T-helper 2 cell treated with Interferon-gamma antibody and Interleukin-4, amounts not matched to agents 5 μg/mL and 100 μg/mL, for 36 hours (primary cell): ENCODE results near the gene ODF2.
"Not testable (repeated sequence)": the region's sequence is repeated elsewhere in the genome, so short reads cannot be mapped to it uniquely, and the experiment has no call there.

Source experiments
- DNase-seq: peaks from one replicate; pipeline ENCODE4 v3.0.0; 2021; ENCODE audit warnings: low spot score
- H3K27ac Mint-ChIP-seq: one replicate; pipeline ENCODE4 v1.8.0; 2021; ENCODE audit warnings: mild to moderate bottlenecking, mixed read lengths
- H3K27me3 Mint-ChIP-seq: one replicate; pipeline ENCODE4 v1.8.0; 2021; ENCODE audit warnings: low read depth, mixed read lengths
- H3K36me3 Mint-ChIP-seq: one replicate; pipeline ENCODE4 v1.8.0; 2021; ENCODE audit warnings: low read depth, mixed read lengths
- H3K4me1 Mint-ChIP-seq: one replicate; pipeline ENCODE4 v1.8.0; 2021; ENCODE audit warnings: low read depth, mixed read lengths
- H3K4me3 Mint-ChIP-seq: one replicate; pipeline ENCODE4 v1.8.0; 2022; ENCODE audit warnings: mild to moderate bottlenecking, moderate library complexity, mixed read lengths
- H3K9me3 Mint-ChIP-seq: one replicate; pipeline ENCODE4 v1.8.0; 2021; ENCODE audit warnings: mixed read lengths

The ODF2 gene

GRCh38 chr9:128438343-128439109 lies 17.3 kb upstream of the ODF2 start:
- H3K36me3 Mint-ChIP-seq, result no peaks in the 10 kb centered on the region
- H3K27ac Mint-ChIP-seq, result no peak overlapping the region

GRCh38 chr9:128439273-128439672 lies 16.5 kb upstream of the ODF2 start:
- Mint-ChIP-seq H3K4me1 (peaks cover 4% of the 10 kb centered on the region), H3K4me3 (no peak overlapping the region), H3K27me3 (no peaks in the 10 kb centered on the region), H3K36me3 (no peaks in the 10 kb centered on the region), H3K27ac (peak overlapping the region; percentile 1), H3K9me3 (no peaks in the 10 kb centered on the region)
- DNase-seq, result no peak

More at GRCh38 chr9:128438343-128439109, 17.3 kb upstream of the ODF2 start:
- Mint-ChIP-seq H3K9me3 (no peaks in the 10 kb centered on the region), H3K4me3 (no peak overlapping the region), H3K4me1 (peaks cover 4% of the 10 kb centered on the region), H3K27me3 (no peaks in the 10 kb centered on the region)
- peak; percentile 68 for DNase-seq

- H3K9me3 Mint-ChIP-seq, result no peaks in the 10 kb centered on the region
- H3K27me3 Mint-ChIP-seq, result no peaks in the 10 kb centered on the region
- DNase-seq, result no peak
- no peaks in the 10 kb centered on the region for H3K36me3 Mint-ChIP-seq
- no peak overlapping the region for H3K27ac Mint-ChIP-seq
- H3K4me3 Mint-ChIP-seq, result no peak overlapping the region
- peaks cover 4% of the 10 kb centered on the region for H3K4me1 Mint-ChIP-seq
Observed at GRCh38 chr9:128442150-128442549, 13.7 kb upstream of the ODF2 start.

- H3K36me3 Mint-ChIP-seq, H3K9me3 Mint-ChIP-seq, H3K4me3 Mint-ChIP-seq, H3K27me3 Mint-ChIP-seq, H3K27ac Mint-ChIP-seq, H3K4me1 Mint-ChIP-seq, DNase-seq: not testable (repeated sequence)
Observed at GRCh38 chr9:128446505-128446904, 9.3 kb upstream of the ODF2 start.

GRCh38 chr9:128448746-128449145 lies 7.1 kb upstream of the ODF2 start:
- no peaks in the 10 kb centered on the region for H3K36me3 Mint-ChIP-seq
- no peak overlapping the region for H3K4me3 Mint-ChIP-seq
- no peak overlapping the region for H3K27ac Mint-ChIP-seq
- no peaks in the 10 kb centered on the region for H3K9me3 Mint-ChIP-seq
- H3K27me3 Mint-ChIP-seq, result peaks cover 5% of the 10 kb centered on the region
- DNase-seq, result no peak
- no peaks in the 10 kb centered on the region for H3K4me1 Mint-ChIP-seq

- Mint-ChIP-seq H3K4me1 (peaks cover 14% of the 10 kb centered on the region), H3K4me3 (peak overlapping the region; percentile 84), H3K36me3 (peaks cover 1% of the 10 kb centered on the region), H3K27ac (peak overlapping the region; percentile 55), H3K27me3 (peaks cover 5% of the 10 kb centered on the region), H3K9me3 (no peaks in the 10 kb centered on the region)
- no peak for DNase-seq
Observed at GRCh38 chr9:128454991-128455390, 815 bp upstream of the ODF2 start.

GRCh38 chr9:128456613-128457061 lies 831 bp downstream of the ODF2 start:
- H3K27me3 Mint-ChIP-seq, result peaks cover 2% of the 10 kb centered on the region
- H3K4me1 Mint-ChIP-seq, result peaks cover 14% of the 10 kb centered on the region
- peak overlapping the region; percentile 84 for H3K4me3 Mint-ChIP-seq
- H3K36me3 Mint-ChIP-seq, result peaks cover 11% of the 10 kb centered on the region
- peak; percentile 72 for DNase-seq
- H3K9me3 Mint-ChIP-seq, result no peaks in the 10 kb centered on the region
- peak overlapping the region; percentile 95 for H3K27ac Mint-ChIP-seq

- Mint-ChIP-seq H3K36me3 (peaks cover 14% of the 10 kb centered on the region), H3K4me3 (peak overlapping the region; percentile 84), H3K27ac (peak overlapping the region; percentile 95), H3K27me3 (peaks cover under 1% of the 10 kb centered on the region), H3K9me3 (no peaks in the 10 kb centered on the region), H3K4me1 (peaks cover 14% of the 10 kb centered on the region)
- DNase-seq, result no peak
Observed at GRCh38 chr9:128457207-128457606, 1.4 kb downstream of the ODF2 start.

GRCh38 chr9:128459011-128459410 lies 3.2 kb downstream of the ODF2 start:
- Mint-ChIP-seq H3K4me1 (peaks cover 14% of the 10 kb centered on the region), H3K4me3 (peak overlapping the region; percentile 7), H3K27ac (no peak overlapping the region), H3K9me3 (no peaks in the 10 kb centered on the region), H3K27me3 (no peaks in the 10 kb centered on the region), H3K36me3 (peaks cover 21% of the 10 kb centered on the region)
- no peak for DNase-seq

GRCh38 chr9:128469070-128469469 lies 13.3 kb downstream of the ODF2 start:
- no peaks in the 10 kb centered on the region for H3K9me3 Mint-ChIP-seq
- H3K27ac Mint-ChIP-seq, result no peak overlapping the region
- H3K4me1 Mint-ChIP-seq, result no peaks in the 10 kb centered on the region
- DNase-seq, result no peak
- no peak overlapping the region for H3K4me3 Mint-ChIP-seq
- peaks cover 19% of the 10 kb centered on the region for H3K36me3 Mint-ChIP-seq
- no peaks in the 10 kb centered on the region for H3K27me3 Mint-ChIP-seq

- no peaks in the 10 kb centered on the region for H3K9me3 Mint-ChIP-seq
- H3K4me3 Mint-ChIP-seq, result no peak overlapping the region
- H3K36me3 Mint-ChIP-seq, result peaks cover 24% of the 10 kb centered on the region
- DNase-seq, result no peak
- H3K27ac Mint-ChIP-seq, result no peak overlapping the region
- no peaks in the 10 kb centered on the region for H3K27me3 Mint-ChIP-seq
- no peaks in the 10 kb centered on the region for H3K4me1 Mint-ChIP-seq
Observed at GRCh38 chr9:128470560-128470959, 14.8 kb downstream of the ODF2 start.

GRCh38 chr9:128473104-128473503 lies 17.3 kb downstream of the ODF2 start:
- no peak overlapping the region for H3K4me3 Mint-ChIP-seq
- H3K36me3 Mint-ChIP-seq, result peaks cover 36% of the 10 kb centered on the region
- DNase-seq, result no peak
- H3K27me3 Mint-ChIP-seq, result no peaks in the 10 kb centered on the region
- no peak overlapping the region for H3K27ac Mint-ChIP-seq
- no peaks in the 10 kb centered on the region for H3K4me1 Mint-ChIP-seq
- no peaks in the 10 kb centered on the region for H3K9me3 Mint-ChIP-seq

- DNase-seq, result no peak
Observed at GRCh38 chr9:128475867-128476266, 20.1 kb downstream of the ODF2 start.

GRCh38 chr9:128479262-128479661 lies 23.5 kb downstream of the ODF2 start:
- H3K36me3 Mint-ChIP-seq, result peaks cover 46% of the 10 kb centered on the region
- H3K27ac Mint-ChIP-seq, result no peak overlapping the region
- no peaks in the 10 kb centered on the region for H3K4me1 Mint-ChIP-seq
- no peaks in the 10 kb centered on the region for H3K27me3 Mint-ChIP-seq
- H3K9me3 Mint-ChIP-seq, result no peaks in the 10 kb centered on the region
- DNase-seq, result no peak
- H3K4me3 Mint-ChIP-seq, result no peak overlapping the region

More at GRCh38 chr9:128475867-128476266, 20.1 kb downstream of the ODF2 start:
- Mint-ChIP-seq H3K27ac (no peak overlapping the region), H3K4me1 (no peaks in the 10 kb centered on the region), H3K4me3 (no peak overlapping the region), H3K36me3 (peaks cover 39% of the 10 kb centered on the region), H3K27me3 (no peaks in the 10 kb centered on the region), H3K9me3 (no peaks in the 10 kb centered on the region)

GRCh38 chr9:128481561-128481960 lies 25.8 kb downstream of the ODF2 start:
- no peaks in the 10 kb centered on the region for H3K4me1 Mint-ChIP-seq
- H3K27me3 Mint-ChIP-seq, result no peaks in the 10 kb centered on the region
- H3K27ac Mint-ChIP-seq, result no peak overlapping the region
- H3K9me3 Mint-ChIP-seq, result no peaks in the 10 kb centered on the region
- DNase-seq, result no peak
- peaks cover 42% of the 10 kb centered on the region for H3K36me3 Mint-ChIP-seq
- H3K4me3 Mint-ChIP-seq, result no peak overlapping the region
